ENCODE measurements around the gene AGBL4.

GRCh38 chr1:48610628-48611542 lies 1412.9 kb downstream of the AGBL4 start:
- TF ChIP-seq CTCF (CRISPR knock-in tag; IDR thresholded peaks at IDR 0.05) (no peak), HNF4G (IDR thresholded peaks at IDR 0.05; ENCODE audit: borderline replicate concordance, low read depth, low read length) (no peak), HNF4G (CRISPR knock-in tag; IDR thresholded peaks at IDR 0.05; ENCODE audit: borderline replicate concordance, low read depth) (no peak), ZNF639 (CRISPR knock-in tag; conservative IDR thresholded peaks at IDR 0.05) (no peak), PBX3 (CRISPR knock-in tag; IDR thresholded peaks at IDR 0.05; ENCODE audit: borderline replicate concordance) (no peak), NFE2 (CRISPR knock-in tag; IDR thresholded peaks at IDR 0.05) (no peak), NFE2L2 (IDR thresholded peaks at IDR 0.05; ENCODE audit: low read length) (no peak), XRCC5 (optimal IDR thresholded peaks at IDR 0.05; ENCODE audit: low read length) (no peak), KDM3A (CRISPR knock-in tag; IDR thresholded peaks at IDR 0.05; ENCODE audit: low read depth) (no peak), TAF1 (CRISPR knock-in tag; IDR thresholded peaks at IDR 0.05) (no peak), E2F5 (CRISPR knock-in tag; conservative IDR thresholded peaks at IDR 0.05) (no peak), ZNF614 (CRISPR knock-in tag; IDR thresholded peaks at IDR 0.05; ENCODE audit: borderline replicate concordance) (no peak)
